ENCODE measurements around the gene KISS1R.

DNA sequence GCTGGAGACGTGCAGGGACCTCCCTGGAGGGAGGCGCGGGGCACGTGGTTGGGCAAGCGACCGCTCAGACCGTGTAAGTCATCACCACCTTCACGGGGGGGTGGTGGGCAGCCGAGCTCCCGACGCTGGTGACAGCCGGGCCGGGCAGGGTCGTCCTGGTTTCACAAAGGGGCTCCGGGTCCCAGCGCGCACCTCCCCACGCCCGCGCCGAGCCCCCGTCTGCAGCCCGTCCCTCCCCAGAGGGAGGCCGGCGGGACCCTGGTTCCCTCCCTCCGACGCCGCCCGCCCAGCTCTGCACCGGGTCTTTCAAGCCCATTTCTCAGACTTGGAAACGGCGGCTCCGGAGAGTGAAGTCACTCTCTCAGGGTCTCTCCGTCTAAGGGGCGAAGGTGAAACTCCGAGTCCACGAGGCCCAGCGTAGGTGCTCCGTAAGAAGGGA lies 8.0 kb downstream of the KISS1R start:
- no peak for TF ChIP-seq EZH2 (IDR thresholded peaks at IDR 0.05; ENCODE audit: borderline replicate concordance)
- TF ChIP-seq, protein P1, sequence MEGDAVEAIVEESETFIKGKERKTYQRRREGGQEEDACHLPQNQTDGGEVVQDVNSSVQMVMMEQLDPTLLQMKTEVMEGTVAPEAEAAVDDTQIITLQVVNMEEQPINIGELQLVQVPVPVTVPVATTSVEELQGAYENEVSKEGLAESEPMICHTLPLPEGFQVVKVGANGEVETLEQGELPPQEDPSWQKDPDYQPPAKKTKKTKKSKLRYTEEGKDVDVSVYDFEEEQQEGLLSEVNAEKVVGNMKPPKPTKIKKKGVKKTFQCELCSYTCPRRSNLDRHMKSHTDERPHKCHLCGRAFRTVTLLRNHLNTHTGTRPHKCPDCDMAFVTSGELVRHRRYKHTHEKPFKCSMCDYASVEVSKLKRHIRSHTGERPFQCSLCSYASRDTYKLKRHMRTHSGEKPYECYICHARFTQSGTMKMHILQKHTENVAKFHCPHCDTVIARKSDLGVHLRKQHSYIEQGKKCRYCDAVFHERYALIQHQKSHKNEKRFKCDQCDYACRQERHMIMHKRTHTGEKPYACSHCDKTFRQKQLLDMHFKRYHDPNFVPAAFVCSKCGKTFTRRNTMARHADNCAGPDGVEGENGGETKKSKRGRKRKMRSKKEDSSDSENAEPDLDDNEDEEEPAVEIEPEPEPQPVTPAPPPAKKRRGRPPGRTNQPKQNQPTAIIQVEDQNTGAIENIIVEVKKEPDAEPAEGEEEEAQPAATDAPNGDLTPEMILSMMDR (IDR thresholded peaks at IDR 0.05; ENCODE audit: poor library complexity), result no peak

Measured in hepatocyte (in vitro differentiated cells).